K562 (cell line): ENCODE measurements around the gene AHNAK. TPM values are rescaled to one million over a fixed set of nuclear protein-coding genes. Genes with fewer than 3 reads are reported as not detected.

Source experiments
- BCOR ChIP-seq: fragments of 450-650 bp; IDR thresholded peaks from 2 replicates; pipeline ENCODE4 v1.6.1; 2016
- C11orf30 ChIP-seq: fragments of 450-650 bp; IDR thresholded peaks from 2 replicates; pipeline ENCODE4 v1.6.1; 2016; ENCODE audit warnings: low read depth, mild to moderate bottlenecking
- CBX5 ChIP-seq: IDR thresholded peaks from 2 replicates; pipeline ENCODE4 v1.6.1; 2014; ENCODE audit warnings: low read depth, borderline replicate concordance
- DIDO1 ChIP-seq: fragments of 450-650 bp; IDR thresholded peaks from 2 replicates; pipeline ENCODE4 v1.6.1; 2016; ENCODE audit warnings: low read depth, missing biosample characterization, missing genetic modification characterization
- E2F5 ChIP-seq: sonication (generic); formaldehyde crosslinking; IDR thresholded peaks from 2 replicates; pipeline ENCODE4 v1.8.0; 2022; ENCODE audit warnings: mild to moderate bottlenecking, missing genetic modification reagents
- FOXM1 ChIP-seq, 2 experiments: fragments of 450-650 bp in 1 of 2; sonication (generic) in 1 of 2; formaldehyde crosslinking in 1 of 2; IDR thresholded peaks; 2 replicates each; pipeline versions ENCODE4 v1.6.1 to v1.9.0; 2017 to 2022; ENCODE audit warnings: low read depth in 2 of 2, mild to moderate bottlenecking in 2 of 2, missing genetic modification reagents in 1 of 2, moderate library complexity in 1 of 2
- KLF6 ChIP-seq: fragments of 250-450 bp; sonication (Bioruptor Pico); IDR thresholded peaks from 2 replicates; pipeline ENCODE4 v1.4.0; 2020; ENCODE audit warnings: mild to moderate bottlenecking, moderate library complexity, borderline replicate concordance
- MAFG ChIP-seq: fragments of 450-650 bp; conservative IDR thresholded peaks from 2 replicates; pipeline ENCODE4 v1.6.1; 2016; ENCODE audit warnings: missing genetic modification characterization, missing compliant biosample characterization
- NCOA6 ChIP-seq: fragments of 450-650 bp; IDR thresholded peaks from 2 replicates; pipeline ENCODE4 v1.6.1; 2017; ENCODE audit warnings: mild to moderate bottlenecking
- NFRKB ChIP-seq: fragments of 450-650 bp; IDR thresholded peaks from 2 replicates; pipeline ENCODE4 v1.6.1; 2016; ENCODE audit warnings: low read depth
- POLR3G ChIP-seq: IDR thresholded peaks from 2 replicates; pipeline ENCODE4 v1.6.1; 2011; ENCODE audit not compliant: insufficient read length, insufficient replicate concordance; ENCODE audit errors: extremely low read depth
- PTRF ChIP-seq: fragments of 450-650 bp; IDR thresholded peaks from 2 replicates; pipeline ENCODE4 v1.6.1; 2016; ENCODE audit warnings: mild to moderate bottlenecking, missing genetic modification characterization, missing compliant biosample characterization
- SAP30 ChIP-seq: fragments of 200-600 bp; sonication (generic); IDR thresholded peaks from 2 replicates; pipeline ENCODE4 v1.6.1; 2012; ENCODE audit warnings: borderline replicate concordance, low read depth, mild to moderate bottlenecking, moderate library complexity, low read length, control low read depth, inconsistent platforms; ENCODE audit not compliant: insufficient read depth, poor library complexity, severe bottlenecking
- STAT6 ChIP-seq: sonication (generic); formaldehyde crosslinking; IDR thresholded peaks from 2 replicates; pipeline ENCODE4 v1.8.1; 2023; ENCODE audit warnings: mild to moderate bottlenecking, missing genetic modification reagents
- ZBTB26 ChIP-seq: fragments of 450-650 bp; formaldehyde crosslinking; IDR thresholded peaks from 2 replicates; pipeline ENCODE4 v1.4.0; 2022; ENCODE audit warnings: missing genetic modification characterization
- ZFX ChIP-seq: sonication (generic); formaldehyde crosslinking; IDR thresholded peaks from 2 replicates; pipeline ENCODE4 v1.8.0; 2022; ENCODE audit warnings: mild to moderate bottlenecking, missing genetic modification reagents, moderate library complexity
- ZNF316 ChIP-seq: fragments of 450-650 bp; IDR thresholded peaks from 2 replicates; pipeline ENCODE4 v1.6.1; 2016
- ZNF592 ChIP-seq: fragments of 450-650 bp; IDR thresholded peaks from 2 replicates; pipeline ENCODE4 v1.6.1; 2017; ENCODE audit warnings: antibody characterized with exemption, mild to moderate bottlenecking
- ZSCAN32 ChIP-seq: fragments of 450-650 bp; formaldehyde crosslinking; IDR thresholded peaks from 2 replicates; pipeline ENCODE4 v1.4.0; 2020; ENCODE audit warnings: mild to moderate bottlenecking, moderate library complexity
- polyA plus RNA-seq, 8 experiments: library from polyadenylated mRNA; depleted of rRNA in 4 of 8; stranded (reverse) in 5 of 8; unstranded in 3 of 8; fragments of >200 nt; fragmentation: Nextera tagmentation in 2 of 8; fragmentation: Illumina TruSeq in 1 of 8; extraction: Ambion mirVana in 2 of 8; extraction: Trizol in 1 of 8; gene quantifications; 2 replicates each; pipeline versions ENCODE4 v1.2.1 to v1.2.3, GENCODE V29; 2011 to 2014; ENCODE audit warnings: inconsistent platforms in 1 of 8, missing spikeins in 1 of 8
- total RNA-seq, 7 experiments: library from RNA; depleted of rRNA in 6 of 7; stranded (reverse); fragments of >200 nt in 6 of 7; fragmentation: Illumina TruSeq in 2 of 7; extraction: Trizol in 2 of 7; gene quantifications; 2 replicates each; pipeline versions ENCODE4 v1.2.1 to v1.2.3, GENCODE V29; 2011 to 2021; ENCODE audit warnings: low replicate concordance in 1 of 7

Gene AHNAK
- total and polyA plus RNA-seq, 9 of the 15 experiments (the other 6 are each of a cell fraction or from before 2014, with no cell fraction given), result 1.5 to 89.7 (median 45.0) TPM

GRCh38 chr11:62501432-62501891, 45.1 kb downstream of the AHNAK start (continued):
- TF ChIP-seq ZSCAN32 (CRISPR knock-in tag) (no peak), CBX5 (no peak), PTRF (no peak), NFRKB (no peak), BCOR (no peak), SAP30 (no peak), C11orf30 (peak; percentile 83), KLF6 (CRISPR knock-in tag) (no peak), STAT6 (CRISPR knock-in tag) (0 out of 2 replicates have a peak, but pooled peaks have one; percentile 68), DIDO1 (tag) (no peak), ZNF316 (peak; percentile 77), POLR3G (no peak), MAFG (tag) (peak; percentile 35; the same call in 1 of the 2 replicates), FOXM1 (IDR thresholded peaks at IDR 0.05; ENCODE audit: low read depth) (no peak), FOXM1 (CRISPR knock-in tag; IDR thresholded peaks at IDR 0.05; ENCODE audit: low read depth) (no peak), E2F5 (no peak), ZBTB26 (CRISPR knock-in tag) (no peak), ZNF592 (0 out of 2 replicates have a peak, but pooled peaks have one; percentile 29), ZFX (CRISPR knock-in tag) (no peak), NCOA6 (no peak)
